Body of pancreas (tissue), 4 donors: ENCODE results near the gene ZMYND11. TPM values are rescaled to one million over a fixed set of nuclear protein-coding genes. Genes with fewer than 3 reads are reported as not detected.

Experiments used
- ATAC-seq: fragments of 150-250 bp; one replicate; pipeline ENCODE4 v1.9.1; 2016
- DNase-seq, 4 donors: peaks; one replicate each; pipeline ENCODE4 v3.0.0-alpha.2; 2019
- H3K27ac ChIP-seq, 4 donors: fragments of 200-600 bp; sonication (generic); 1 replicate in 3 of 4; 2 replicates in 1 of 4; pipeline versions ENCODE4 v1.5.1 to v1.6.1; 2016 to 2019; ENCODE audit warnings: mild to moderate bottlenecking in 1 of 4, mixed read lengths in 1 of 4, moderate library complexity in 1 of 4
- H3K27me3 ChIP-seq, 2 donors: fragments of 200-600 bp; sonication (generic); one replicate each; pipeline ENCODE4 v1.6.0; 2016; ENCODE audit warnings: mild to moderate bottlenecking in 1 of 2
- H3K36me3 ChIP-seq, 2 donors: fragments of 200-600 bp; sonication (generic); replicated peaks in 1 of 2; 2 replicates each; pipeline ENCODE4 v1.5.1; 2016; ENCODE audit warnings: low read depth in 2 of 2; ENCODE audit not compliant: insufficient read depth in 1 of 2
- H3K4me1 ChIP-seq: fragments of 200-600 bp; sonication (generic); one replicate; pipeline ENCODE4 v1.6.0; 2016
- H3K4me3 ChIP-seq, 2 donors: fragments of 200-600 bp; sonication (generic); 1 replicate in 1 of 2; 2 replicates in 1 of 2; pipeline ENCODE4 v1.5.1; 2016 to 2019
- H3K9me3 ChIP-seq, 3 donors: fragments of 200-600 bp; sonication (generic); 1 replicate in 2 of 3; 2 replicates in 1 of 3; pipeline ENCODE4 v1.5.1; 2016
- POLR2A ChIP-seq, 3 donors: fragments of 450-650 bp; IDR thresholded peaks; one replicate each; pipeline ENCODE4 v1.6.1; 2016; ENCODE audit warnings: antibody characterized with exemption in 3 of 3, mild to moderate bottlenecking in 2 of 3
- WGBS, 2 donors: methylation state at CpG; one replicate each; pipeline ENCODE4 v1.1.5; 2017; 5-methylcytosine and 5-hydroxymethylcytosine counted together
- intact Hi-C: fragments of 100-400 bp; cut with DNase I; formaldehyde crosslinking; loops from one replicate; pipeline ENCODE4 v1.15.1; 2023
- small RNA-seq: library from RNA; depleted of rRNA; stranded (forward); fragments of <200 nt; gene quantifications from one replicate; pipeline ENCODE3, GENCODE V24; 2016
- total RNA-seq, 2 donors: library from RNA; depleted of rRNA; stranded (reverse); fragments of >200 nt; gene quantifications; one replicate each; pipeline ENCODE4 v1.1.0, GENCODE V29; 2016
- TF ChIP-seq, protein P1 (sequence below), 7 experiments: fragments of 450-650 bp in 4 of 7; fragments of 200-600 bp in 3 of 7; sonication (generic) in 3 of 7; IDR thresholded peaks; one replicate each; pipeline ENCODE4 v1.5.1; 2016 to 2019; ENCODE audit warnings: antibody characterized with exemption in 7 of 7

Gene ZMYND11
- total RNA-seq, 2 donors from 2014 or later: 37.6 to 43.8 TPM

- H3K4me3 ChIP-seq: no peak overlapping the region
- TF ChIP-seq, protein P1, sequence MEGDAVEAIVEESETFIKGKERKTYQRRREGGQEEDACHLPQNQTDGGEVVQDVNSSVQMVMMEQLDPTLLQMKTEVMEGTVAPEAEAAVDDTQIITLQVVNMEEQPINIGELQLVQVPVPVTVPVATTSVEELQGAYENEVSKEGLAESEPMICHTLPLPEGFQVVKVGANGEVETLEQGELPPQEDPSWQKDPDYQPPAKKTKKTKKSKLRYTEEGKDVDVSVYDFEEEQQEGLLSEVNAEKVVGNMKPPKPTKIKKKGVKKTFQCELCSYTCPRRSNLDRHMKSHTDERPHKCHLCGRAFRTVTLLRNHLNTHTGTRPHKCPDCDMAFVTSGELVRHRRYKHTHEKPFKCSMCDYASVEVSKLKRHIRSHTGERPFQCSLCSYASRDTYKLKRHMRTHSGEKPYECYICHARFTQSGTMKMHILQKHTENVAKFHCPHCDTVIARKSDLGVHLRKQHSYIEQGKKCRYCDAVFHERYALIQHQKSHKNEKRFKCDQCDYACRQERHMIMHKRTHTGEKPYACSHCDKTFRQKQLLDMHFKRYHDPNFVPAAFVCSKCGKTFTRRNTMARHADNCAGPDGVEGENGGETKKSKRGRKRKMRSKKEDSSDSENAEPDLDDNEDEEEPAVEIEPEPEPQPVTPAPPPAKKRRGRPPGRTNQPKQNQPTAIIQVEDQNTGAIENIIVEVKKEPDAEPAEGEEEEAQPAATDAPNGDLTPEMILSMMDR (IDR thresholded peaks at IDR 0.05): no peak
- TF ChIP-seq POLR2A (IDR thresholded peaks at IDR 0.05): no peak
- intact Hi-C loops: no loop called here
- H3K36me3 ChIP-seq: no peaks in the 10 kb centered on the region
- H3K27ac ChIP-seq: no peak overlapping the region
- 97 to 98% methylated on average over 9 of the region's 9 CpGs for WGBS, 2 donors
- peaks cover 6% of the 10 kb centered on the region for H3K4me1 ChIP-seq
- H3K27me3 ChIP-seq: no peaks in the 10 kb centered on the region
- no peaks in the 10 kb centered on the region for H3K9me3 ChIP-seq
- DNase-seq (no peak), ATAC-seq (no peak)
These were observed 166.3 kb downstream of the ZMYND11 start for GRCh38 chr10:301536-301935.

Small RNAs within 50 kb of the gene (small RNA-seq; reads per million reads assigned to genes)
- gene RNA5SP297 (0.14 reads per million), gene RNA5SP298 (0.47 reads per million, percentile 1 among the genes with 10 or more reads in this experiment)

Other genes with a start within 250 kb of the ZMYND11 start
- 10 to 100 TPM in 1 of 2 donors, not detected in 1; 14.2 TPM for gene TUBB8, start 86.2 kb upstream of the ZMYND11 start, total RNA-seq